HepG2 (cell line): ENCODE data around the gene ENO3.

Experiments
- CTCF ChIP-seq: sonication (generic); formaldehyde crosslinking; IDR thresholded peaks from 2 replicates; pipeline ENCODE4 v1.5.0; 2020; ENCODE audit warnings: mild to moderate bottlenecking, missing genetic modification reagents, moderate library complexity
- FOXJ3 ChIP-seq: sonication (generic); formaldehyde crosslinking; IDR thresholded peaks from 2 replicates; pipeline ENCODE4 v1.4.0; 2020; ENCODE audit warnings: missing genetic modification reagents, mild to moderate bottlenecking, borderline replicate concordance
- MAX ChIP-seq: IDR thresholded peaks from 2 replicates; pipeline ENCODE4 v1.6.1; 2012; ENCODE audit warnings: inconsistent platforms
- ZBTB40 ChIP-seq, 2 experiments: fragments of 450-650 bp in 1 of 2; sonication (generic) in 1 of 2; formaldehyde crosslinking in 1 of 2; IDR thresholded peaks; 2 replicates each; pipeline versions ENCODE4 v1.6.1 to v1.8.0; 2016 to 2022; ENCODE audit warnings: antibody characterized with exemption in 1 of 2, mild to moderate bottlenecking in 1 of 2, missing genetic modification reagents in 1 of 2
- ZNF614 ChIP-seq: IDR thresholded peaks from 2 replicates; pipeline ENCODE4 v1.6.1; 2018; ENCODE audit warnings: missing biosample characterization, missing genetic modification reagents, inconsistent platforms, borderline replicate concordance
- ZNF639 ChIP-seq: conservative IDR thresholded peaks from 2 replicates; pipeline ENCODE4 v1.6.1; 2018; ENCODE audit warnings: missing genetic modification reagents

- TF ChIP-seq FOXJ3 (no peak), CTCF (CRISPR knock-in tag) (no peak), ZBTB40 (IDR thresholded peaks at IDR 0.05) (no peak), ZBTB40 (CRISPR knock-in tag; IDR thresholded peaks at IDR 0.05) (no peak), ZNF639 (CRISPR knock-in tag) (no peak), MAX (no peak), ZNF614 (CRISPR knock-in tag) (no peak)
Measured at GRCh38 chr17:4969047-4969550, 18.2 kb downstream of the ENO3 start.
